Pulmonary artery endothelial cell (primary cell): ENCODE measurements around the gene SDC1. TPM values are rescaled to one million over a fixed set of nuclear protein-coding genes. Genes with fewer than 3 reads are reported as not detected.

ENCODE experiments used
- DNase-seq: peaks from one replicate; pipeline ENCODE4 v3.0.0-alpha.2; 2011; ENCODE audit warnings: low read depth, low spot score
- total RNA-seq: library from RNA; depleted of rRNA; stranded (reverse); fragments of >200 nt; gene quantifications from 2 replicates; pipeline ENCODE4 v1.2.3, GENCODE V29; 2014

The SDC1 gene
- total RNA-seq, 1 donor from 2014 or later, result 2.3 TPM

DNA sequence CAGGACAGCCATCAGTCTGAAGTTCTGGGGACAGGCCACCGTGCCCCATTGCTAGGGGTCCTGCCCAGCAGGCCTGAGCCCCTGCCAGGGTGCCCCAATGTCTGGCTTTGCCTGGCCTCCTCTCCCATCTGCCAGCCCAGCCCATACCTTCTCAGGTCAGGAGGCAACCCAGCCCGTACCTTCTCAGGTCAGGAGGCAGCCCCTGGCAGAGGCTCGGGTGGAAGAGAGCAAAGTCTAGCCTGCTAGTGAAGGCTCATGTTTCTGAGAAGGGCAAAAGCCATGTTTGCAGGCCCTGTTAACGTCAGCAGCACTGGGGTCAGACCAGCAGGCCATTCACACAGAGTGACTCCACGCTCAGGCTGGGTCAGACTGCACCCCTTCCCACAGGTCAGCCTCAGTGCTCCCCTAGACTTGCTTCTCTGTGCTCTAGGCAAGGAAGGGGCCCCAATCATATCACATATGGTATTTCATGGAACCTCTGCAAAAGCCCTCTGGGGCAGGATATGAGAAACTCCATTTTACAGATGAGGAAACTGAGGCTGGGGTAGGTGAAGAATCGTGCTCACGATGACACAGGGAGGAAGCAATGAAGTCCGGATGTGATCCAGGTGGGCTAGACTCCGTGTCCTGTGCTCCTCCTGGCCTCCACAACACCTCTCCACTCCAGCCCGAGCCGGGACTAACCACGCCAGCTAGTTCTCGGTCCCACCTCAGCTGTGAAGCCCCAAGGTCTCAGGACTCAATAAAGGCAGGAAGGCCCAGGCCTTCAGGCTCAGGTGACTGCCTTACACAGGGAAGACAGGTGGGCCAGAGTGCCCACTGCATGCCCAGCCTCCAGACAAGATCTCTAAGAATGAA, 9.5 kb downstream of the SDC1 start:
- no peak for DNase-seq

DNA sequence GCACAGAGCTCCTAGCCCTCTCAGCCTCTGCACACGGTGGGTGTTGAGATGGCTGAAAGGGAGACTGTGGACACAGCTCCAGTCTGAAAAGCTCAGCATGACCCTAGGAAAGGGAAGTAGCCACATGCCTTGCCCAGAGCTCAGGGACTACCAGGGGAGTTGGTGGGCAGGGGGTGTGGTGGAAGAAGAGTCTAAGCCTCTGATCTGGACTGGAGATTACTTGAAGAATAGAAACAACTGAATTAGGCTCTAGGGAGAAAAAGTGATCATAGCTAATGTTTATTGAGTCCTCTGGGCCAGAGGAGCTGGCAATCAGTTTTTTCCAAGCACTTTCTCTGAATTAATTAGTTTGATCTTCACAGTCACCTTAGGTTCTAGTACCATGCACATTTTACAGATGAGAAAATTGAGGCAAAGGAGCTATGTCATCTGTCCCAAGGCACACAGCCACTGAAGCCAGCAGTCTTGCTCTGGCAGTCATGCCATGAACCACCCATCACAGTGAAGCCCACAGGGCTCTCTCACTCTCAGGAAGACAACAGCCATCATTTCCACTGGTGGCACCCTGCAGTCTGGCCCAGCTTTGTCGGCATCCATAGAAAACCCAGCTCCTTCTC, 10.3 kb downstream of the SDC1 start:
- no peak for DNase-seq

- DNase-seq, result no peak
Measured at GRCh38 chr2:20213651-20214565, 11.0 kb downstream of the SDC1 start.

GRCh38 chr2:20212871-20213503, 11.9 kb downstream of the SDC1 start:
- no peak for DNase-seq

DNA sequence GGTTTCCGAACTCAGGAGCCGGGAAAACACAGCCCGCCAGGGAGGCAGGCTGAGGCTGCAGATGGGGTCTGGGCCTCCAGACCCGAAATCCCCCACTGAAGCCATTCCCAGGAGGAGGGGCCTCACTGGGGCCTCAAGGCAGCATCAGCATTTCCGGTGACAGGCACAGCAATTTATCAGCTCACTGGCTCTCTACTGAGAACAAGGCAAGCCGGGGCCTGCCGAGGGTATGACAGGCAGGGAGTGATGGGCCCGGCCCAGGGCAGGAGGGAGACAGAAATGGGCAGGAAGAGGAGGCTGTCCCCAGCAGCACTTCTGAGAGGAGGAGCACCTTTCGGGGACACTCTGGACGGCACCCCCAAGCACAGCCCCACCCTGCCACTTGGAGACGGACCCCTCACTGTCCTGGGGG, 12.5 kb downstream of the SDC1 start:
- no peak for DNase-seq

- DNase-seq, result no peak
Measured at GRCh38 chr2:20211860-20212458, 13.0 kb downstream of the SDC1 start.

- DNase-seq, result no peak
Measured at GRCh38 chr2:20211420-20211819, 13.5 kb downstream of the SDC1 start.

DNA sequence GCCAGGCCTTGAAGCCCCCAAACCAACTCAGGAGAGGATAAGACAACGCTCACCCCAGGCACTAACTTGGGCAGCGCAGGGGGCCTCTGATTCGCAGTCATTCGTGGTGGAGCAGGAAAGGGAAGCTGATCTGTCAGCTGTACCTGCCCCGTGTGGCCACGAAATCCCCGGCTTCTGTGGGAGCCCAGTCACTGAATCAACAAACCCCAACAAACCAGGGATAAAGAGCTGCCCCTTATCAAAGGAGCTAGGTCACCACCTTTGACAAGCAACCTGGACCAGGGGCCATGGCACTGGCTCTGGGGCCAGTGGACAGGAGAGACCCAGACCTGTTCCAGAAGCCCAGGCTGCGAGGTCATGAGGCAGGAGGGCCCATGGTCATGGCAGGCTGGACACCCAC, 14.5 kb downstream of the SDC1 start:
- no peak for DNase-seq

- no peak for DNase-seq
Measured at GRCh38 chr2:20209373-20210109, 15.4 kb downstream of the SDC1 start.

- no peak for DNase-seq
Measured at GRCh38 chr2:20208476-20208859, 16.5 kb downstream of the SDC1 start.

DNA sequence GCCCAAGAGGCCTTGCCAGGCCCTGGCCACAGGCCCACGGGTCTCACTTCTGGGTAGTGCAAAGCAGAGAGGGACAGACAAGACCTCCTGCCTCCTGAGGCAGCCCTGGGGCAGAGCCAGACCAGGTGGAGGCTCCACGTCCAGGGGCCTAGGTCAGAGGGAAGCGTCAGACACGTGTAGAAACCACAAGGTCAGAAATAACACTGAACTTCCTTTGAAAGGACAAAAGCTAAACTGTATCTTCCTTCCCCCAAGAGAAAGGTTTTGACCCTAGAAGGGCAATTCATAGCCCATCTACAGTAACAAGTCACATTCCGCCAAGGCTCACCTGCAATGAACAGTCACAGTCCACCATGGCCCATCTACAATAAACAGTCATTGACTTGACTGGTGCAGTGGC, 17.9 kb downstream of the SDC1 start:
- no peak for DNase-seq

- DNase-seq, result no peak
Measured at GRCh38 chr2:20205915-20206524, 18.9 kb downstream of the SDC1 start.

GRCh38 chr2:20205069-20205468, 19.9 kb downstream of the SDC1 start:
- DNase-seq, result no peak

- DNase-seq, result no peak
Measured at GRCh38 chr2:20203521-20204225, 21.3 kb downstream of the SDC1 start.

- no peak for DNase-seq
Measured at GRCh38 chr2:20203072-20203471, 21.9 kb downstream of the SDC1 start.

DNA sequence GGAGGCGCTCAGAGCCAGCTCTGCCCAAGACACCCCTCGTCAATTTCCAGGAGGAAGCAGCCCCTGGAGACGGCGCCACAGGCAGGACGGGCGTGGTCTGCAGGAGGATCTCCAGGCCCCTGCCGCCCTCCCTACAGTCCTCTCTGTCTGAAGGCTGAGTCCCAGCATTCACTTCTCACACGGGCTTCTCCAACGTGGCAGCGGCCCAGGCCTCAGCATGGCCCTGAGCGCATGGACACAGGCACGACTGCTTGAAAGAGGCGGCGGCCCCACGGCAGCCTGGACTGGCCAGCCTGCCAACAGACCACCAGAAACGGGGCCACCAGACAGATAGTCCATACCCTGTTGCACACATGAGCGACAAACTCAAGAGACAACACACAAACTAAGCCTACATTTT, 23.3 kb downstream of the SDC1 start:
- DNase-seq, result no peak

DNA sequence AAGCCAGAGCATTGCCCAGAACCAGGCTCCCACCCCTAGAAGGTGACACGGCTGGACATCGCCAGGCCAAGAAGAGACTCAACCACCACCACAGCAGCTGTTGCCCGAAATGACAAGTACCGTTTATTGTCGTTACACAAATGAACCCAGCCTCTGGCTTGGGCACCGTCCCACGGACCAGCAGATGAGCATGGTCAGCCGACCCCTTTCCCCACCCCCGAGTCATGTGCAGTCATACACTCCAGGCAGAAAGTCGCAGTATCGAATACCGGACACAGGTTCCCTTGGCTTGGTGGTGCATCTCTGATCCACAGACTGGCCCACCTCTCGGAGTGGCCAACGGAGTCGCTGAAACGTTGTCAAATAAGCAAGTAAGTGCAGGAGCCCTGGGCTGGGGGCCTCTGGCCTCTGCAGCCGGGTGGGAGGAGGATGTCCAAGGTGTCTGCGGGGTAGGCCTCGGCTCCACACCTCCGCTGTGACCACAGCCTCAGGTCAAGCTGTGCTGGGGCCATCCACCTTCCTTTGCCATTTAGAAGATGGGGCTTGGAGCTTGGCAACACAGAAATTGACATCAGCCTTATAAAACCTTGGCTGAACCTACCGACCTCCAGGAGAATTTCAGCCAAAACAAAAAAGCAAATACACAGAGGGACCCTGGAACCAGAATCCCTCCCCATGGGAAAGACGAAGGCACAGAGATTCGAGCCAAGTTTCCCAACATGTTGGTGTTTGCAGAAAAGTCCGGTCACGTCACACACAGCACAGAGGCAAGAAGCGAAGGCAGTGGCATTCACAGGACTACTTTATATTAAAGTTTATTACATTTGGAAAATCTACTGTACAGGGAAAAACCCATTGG, 24.0 kb downstream of the SDC1 start:
- DNase-seq, result no peak

GRCh38 chr2:20199633-20200270, 25.2 kb downstream of the SDC1 start:
- no peak for DNase-seq
